GM23248 (cell line): ENCODE data around the gene KMT2B. TPM values are rescaled to one million over a fixed set of nuclear protein-coding genes. Genes with fewer than 3 reads are reported as not detected.
A peak's percentile ranks its signal among the peaks of the same experiment; 100 is the strongest.

ENCODE experiments used
- DNase-seq: peaks from one replicate; pipeline ENCODE4 v3.0.0-alpha.2; 2015
- H2AFZ ChIP-seq: fragments of 200-600 bp; sonication (generic); 2 replicates; pipeline ENCODE4 v1.6.1; 2016; ENCODE audit warnings: antibody characterized with exemption
- H3F3A ChIP-seq: fragments of 200-600 bp; sonication (generic); 2 replicates; pipeline ENCODE4 v1.6.1; 2016; ENCODE audit warnings: mild to moderate bottlenecking, antibody characterized with exemption, mixed run types; ENCODE audit not compliant: insufficient read depth
- H3K27ac ChIP-seq: fragments of 200-600 bp; sonication (generic); 2 replicates; pipeline ENCODE4 v1.5.1; 2016; ENCODE audit warnings: mild to moderate bottlenecking
- H3K27me3 ChIP-seq: fragments of 200-600 bp; sonication (generic); replicated peaks from 2 replicates; pipeline ENCODE4 v1.6.1; 2016; ENCODE audit warnings: mild to moderate bottlenecking; ENCODE audit not compliant: insufficient read depth
- H3K36me3 ChIP-seq: fragments of 200-600 bp; sonication (generic); 2 replicates; pipeline ENCODE4 v1.6.1; 2016; ENCODE audit warnings: low read depth, mild to moderate bottlenecking
- H3K4me1 ChIP-seq: fragments of 200-600 bp; sonication (generic); 2 replicates; pipeline ENCODE4 v1.6.1; 2016; ENCODE audit warnings: mild to moderate bottlenecking; ENCODE audit not compliant: insufficient read depth
- H3K4me2 ChIP-seq: fragments of 200-600 bp; sonication (generic); one replicate; pipeline ENCODE4 v1.6.1; 2016; ENCODE audit warnings: mild to moderate bottlenecking; ENCODE audit not compliant: unreplicated experiment
- H3K4me3 ChIP-seq: fragments of 200-600 bp; sonication (generic); 2 replicates; pipeline ENCODE4 v1.5.1; 2016; ENCODE audit warnings: mild to moderate bottlenecking
- H3K79me2 ChIP-seq: fragments of 200-600 bp; sonication (generic); 2 replicates; pipeline ENCODE4 v1.6.1; 2016; ENCODE audit warnings: mild to moderate bottlenecking; ENCODE audit not compliant: insufficient read depth
- H3K9ac ChIP-seq: fragments of 200-600 bp; sonication (generic); 2 replicates; pipeline ENCODE4 v1.6.1; 2016; ENCODE audit warnings: mild to moderate bottlenecking
- H3K9me2 ChIP-seq: fragments of 200-600 bp; sonication (generic); 2 replicates; pipeline ENCODE4 v1.6.1; 2016; ENCODE audit warnings: mixed run types, mild to moderate bottlenecking, moderate library complexity; ENCODE audit not compliant: insufficient read depth
- H3K9me3 ChIP-seq: fragments of 200-600 bp; sonication (generic); one replicate; pipeline ENCODE4 v1.6.1; 2017; ENCODE audit warnings: low read depth
- H4K20me1 ChIP-seq: fragments of 200-600 bp; sonication (generic); 2 replicates; pipeline ENCODE4 v1.6.0; 2016; ENCODE audit not compliant: insufficient read depth
- EZH2 ChIP-seq: fragments of 200-600 bp; sonication (generic); IDR thresholded peaks from 2 replicates; pipeline ENCODE4 v1.6.1; 2018; ENCODE audit warnings: antibody characterized with exemption, mild to moderate bottlenecking; ENCODE audit not compliant: insufficient read depth, poor library complexity, severe bottlenecking
- EZH2phosphoT487 ChIP-seq: fragments of 200-600 bp; sonication (generic); IDR thresholded peaks from 2 replicates; pipeline ENCODE4 v1.6.1; 2018; ENCODE audit warnings: antibody characterized with exemption, moderate library complexity, mild to moderate bottlenecking, low read depth; ENCODE audit not compliant: insufficient read depth
- WGBS, 2 experiments: methylation state at CpG; one replicate each; pipeline ENCODE4 v1.1.6; 2015 to 2017; ENCODE audit warnings: low lambda C conversion rate in 2 of 2, low coverage in 1 of 2; ENCODE audit errors: missing lambda C conversion rate in 2 of 2; 5-methylcytosine and 5-hydroxymethylcytosine counted together
- in situ Hi-C: fragments of 300-500 bp; cut with MboI; formaldehyde crosslinking; loops from 2 replicates; pipeline ENCODE4 v1.15.0; 2020
- polyA plus RNA-seq: library from polyadenylated mRNA; unstranded; fragments of >200 nt; fragmentation: Nextera tagmentation; extraction: Ambion mirVana; gene quantifications from 2 replicates; pipeline ENCODE4 v1.2.1, GENCODE V29; 2016
- total RNA-seq: library from RNA; depleted of rRNA; stranded (reverse); fragments of >200 nt; shearing (Covaris generic); gene quantifications from 2 replicates; pipeline ENCODE4 v1.2.3, GENCODE V29; 2014

KMT2B gene
- total and polyA plus RNA-seq, 2 experiments from 2014 or later, result 4.1 to 7.5 TPM

DNA sequence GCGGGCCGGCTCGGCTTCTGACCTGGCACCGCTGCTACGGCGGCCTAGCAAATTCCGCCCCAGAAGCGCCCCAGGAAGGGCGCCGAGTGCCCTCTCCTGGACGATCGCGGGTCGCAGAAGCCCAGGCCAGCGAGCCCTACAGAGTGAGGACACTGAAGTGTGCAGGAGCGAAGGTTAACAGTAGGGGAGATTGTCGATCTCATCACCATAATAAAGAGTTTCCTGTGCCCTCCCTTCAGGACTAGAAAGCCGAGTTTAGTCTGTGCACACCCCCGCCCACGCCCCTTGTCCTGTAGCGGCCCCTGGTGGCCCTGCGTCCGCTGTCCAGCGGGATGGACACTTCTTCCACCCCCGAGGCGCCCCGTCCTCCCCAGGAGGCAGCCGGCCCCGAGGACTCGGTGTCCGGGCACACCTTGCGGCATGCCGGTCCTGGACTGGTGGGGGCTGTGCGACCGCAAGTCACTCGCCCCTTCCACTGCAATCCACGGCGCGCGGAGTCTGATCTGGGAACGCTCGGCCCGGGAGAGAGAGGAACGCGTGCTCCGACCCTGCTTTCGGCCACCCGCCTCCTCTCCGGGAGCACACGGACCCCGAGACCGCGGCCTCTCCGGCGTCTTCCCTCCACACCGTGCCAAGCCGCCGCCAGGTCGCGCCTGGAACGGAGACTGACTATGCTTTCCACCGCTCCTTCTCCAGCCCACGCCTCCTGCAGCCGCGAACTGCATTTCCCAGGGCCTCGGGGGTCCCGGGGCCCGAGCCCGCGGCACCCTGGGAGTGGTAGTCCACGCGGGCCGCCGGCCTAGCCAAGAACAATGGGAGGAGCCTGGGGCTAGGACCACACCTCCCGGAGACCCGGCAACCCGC lies 770 bp upstream of the KMT2B start:
- Histone ChIP-seq H3K9me3 (no peaks in the 10 kb centered on the region), H3K36me3 (no peaks in the 10 kb centered on the region), H3K9ac (peak overlapping the region; percentile 74), H3K79me2 (peaks cover 45% of the 10 kb centered on the region), H2AFZ (peak overlapping the region; percentile 90), H3K4me1 (no peaks in the 10 kb centered on the region), H4K20me1 (no peaks in the 10 kb centered on the region), H3K27ac (peak overlapping the region; percentile 38), H3K27me3 (no peaks in the 10 kb centered on the region), H3F3A (no peaks in the 10 kb centered on the region; the same call in 1 of the 2 replicates), H3K9me2 (no peaks in the 10 kb centered on the region), H3K4me2 (peak overlapping the region; percentile 86), H3K4me3 (peak overlapping the region; percentile 82)
- 1 to 3% methylated on average over 56 to 71 of the region's 77 CpGs for WGBS, 2 experiments
- DNase-seq, result peak; percentile 98
- in situ Hi-C loops, result no loop called here
- TF ChIP-seq EZH2phosphoT487 (no peak), EZH2 (no peak)

DNA sequence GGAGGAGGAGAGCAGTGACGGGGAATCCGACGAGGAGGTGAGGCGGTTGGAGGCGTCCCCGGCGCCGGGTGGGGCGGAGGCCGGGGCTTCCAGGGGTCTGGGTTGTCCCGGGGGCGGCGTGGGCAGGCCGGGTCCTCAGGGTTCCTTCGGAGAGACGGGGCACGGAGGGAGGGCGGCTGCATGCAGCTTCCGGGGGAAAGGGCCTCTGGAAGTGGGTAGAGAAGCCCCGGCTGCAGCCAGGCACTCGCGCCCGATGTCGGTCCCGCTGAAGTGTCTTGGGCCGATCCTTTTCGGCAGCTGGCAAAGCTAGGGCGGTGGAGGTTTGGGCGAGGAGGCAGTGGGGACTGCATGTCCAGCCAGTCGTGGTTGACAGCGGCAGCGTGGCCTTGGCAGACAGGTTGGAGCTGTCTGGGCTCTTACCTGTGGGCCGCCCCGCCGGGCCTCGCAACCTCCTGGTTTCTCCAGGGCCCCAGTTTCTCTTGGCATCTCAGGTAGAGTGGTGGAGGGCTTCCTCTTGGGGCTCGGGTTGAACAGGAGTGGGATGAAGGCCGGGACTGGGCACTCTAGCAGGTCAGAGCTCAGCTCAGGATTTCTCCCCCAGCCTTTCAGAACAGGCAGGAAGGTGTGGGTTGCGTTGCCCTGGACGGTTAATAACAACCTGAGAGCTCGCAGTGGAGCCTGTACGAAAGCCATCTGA lies 690 bp downstream of the KMT2B start:
- H3K4me2 ChIP-seq, result peak overlapping the region; percentile 84
- no peaks in the 10 kb centered on the region for H3K4me1 ChIP-seq
- DNase-seq, result peak; percentile 62
- peak overlapping the region; percentile 94 for H3K9ac ChIP-seq
- no peak for TF ChIP-seq EZH2
- TF ChIP-seq EZH2phosphoT487, result no peak
- no peaks in the 10 kb centered on the region for H3K9me2 ChIP-seq
- H3K4me3 ChIP-seq, result peak overlapping the region; percentile 89
- no peaks in the 10 kb centered on the region for H3K9me3 ChIP-seq
- no peaks in the 10 kb centered on the region; the same call in 1 of the 2 replicates for H3F3A ChIP-seq
- H2AFZ ChIP-seq, result 0 out of 2 replicates have a peak overlapping the region, but pooled peaks have one; percentile 4
- in situ Hi-C loops, result no loop called here
- H3K36me3 ChIP-seq, result 0 out of 2 replicates have a peak, but pooled peaks cover 1% of the 10 kb centered on the region
- 2 to 4% methylated on average over 22 to 33 of the region's 42 CpGs for WGBS, 2 experiments
- no peaks in the 10 kb centered on the region for H4K20me1 ChIP-seq
- H3K27me3 ChIP-seq, result no peaks in the 10 kb centered on the region
- H3K79me2 ChIP-seq, result peaks cover 53% of the 10 kb centered on the region
- H3K27ac ChIP-seq, result peak overlapping the region; percentile 77

DNA sequence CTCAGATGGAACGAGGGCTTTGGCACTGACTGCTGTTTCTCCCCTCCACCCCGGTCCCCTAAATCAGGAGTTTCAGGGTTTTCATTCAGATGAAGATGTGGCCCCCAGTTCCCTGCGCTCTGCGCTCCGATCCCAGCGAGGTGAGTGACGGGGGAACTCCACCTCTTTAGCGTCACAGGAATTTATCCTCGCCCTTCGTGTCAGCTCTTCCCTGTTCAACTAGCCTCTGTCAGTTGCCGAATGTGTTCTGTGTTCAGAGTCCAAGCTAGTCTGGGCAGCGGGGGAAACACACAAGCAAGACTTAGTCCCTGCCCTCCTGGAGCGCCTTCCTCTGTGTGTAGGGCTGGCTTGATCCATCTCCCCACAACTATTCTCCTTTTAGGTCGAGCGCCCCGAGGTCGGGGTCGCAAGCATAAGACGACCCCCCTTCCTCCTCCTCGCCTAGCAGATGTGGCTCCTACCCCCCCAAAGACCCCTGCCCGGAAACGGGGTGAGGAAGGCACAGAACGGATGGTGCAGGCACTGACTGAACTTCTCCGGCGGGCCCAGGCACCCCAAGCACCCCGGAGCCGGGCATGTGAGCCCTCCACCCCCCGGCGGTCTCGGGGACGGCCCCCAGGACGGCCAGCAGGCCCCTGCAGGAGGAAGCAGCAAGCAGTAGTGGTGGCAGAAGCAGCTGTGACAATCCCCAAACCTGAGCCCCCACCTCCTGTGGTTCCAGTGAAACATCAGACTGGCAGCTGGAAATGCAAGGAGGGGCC lies 1.8 kb downstream of the KMT2B start:
- no peaks in the 10 kb centered on the region for H3K9me2 ChIP-seq
- peak overlapping the region; percentile 94 for H3K9ac ChIP-seq
- H3K9me3 ChIP-seq, result no peaks in the 10 kb centered on the region
- H3F3A ChIP-seq, result no peaks in the 10 kb centered on the region; the same call in 1 of the 2 replicates
- no peaks in the 10 kb centered on the region for H3K27me3 ChIP-seq
- no peak overlapping the region for H2AFZ ChIP-seq
- H3K79me2 ChIP-seq, result peaks cover 60% of the 10 kb centered on the region
- DNase-seq, result no peak
- H3K27ac ChIP-seq, result no peak overlapping the region
- H3K4me3 ChIP-seq, result peak overlapping the region; percentile 89
- H4K20me1 ChIP-seq, result no peaks in the 10 kb centered on the region
- peak overlapping the region; percentile 84 for H3K4me2 ChIP-seq
- peaks cover 12% of the 10 kb centered on the region; the same call in 1 of the 2 replicates for H3K36me3 ChIP-seq
- in situ Hi-C loops, result no loop called here
- WGBS, 2 experiments, result 81 to 82% methylated on average over 28 to 32 of the region's 32 CpGs
- H3K4me1 ChIP-seq, result no peaks in the 10 kb centered on the region
- TF ChIP-seq EZH2phosphoT487 (no peak), EZH2 (no peak)

DNA sequence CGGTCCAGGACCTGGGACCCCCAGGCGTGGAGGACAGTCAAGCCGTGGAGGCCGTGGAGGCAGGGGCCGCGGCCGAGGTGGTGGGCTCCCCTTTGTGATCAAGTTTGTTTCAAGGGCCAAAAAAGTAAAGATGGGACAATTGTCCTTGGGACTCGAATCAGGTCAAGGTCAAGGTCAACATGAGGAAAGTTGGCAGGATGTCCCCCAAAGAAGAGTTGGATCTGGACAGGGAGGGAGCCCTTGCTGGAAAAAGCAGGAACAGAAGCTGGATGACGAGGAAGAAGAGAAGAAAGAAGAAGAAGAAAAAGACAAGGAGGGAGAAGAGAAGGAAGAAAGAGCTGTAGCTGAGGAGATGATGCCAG lies 2.3 kb downstream of the KMT2B start:
- Histone ChIP-seq H3K36me3 (peaks cover 18% of the 10 kb centered on the region; the same call in 1 of the 2 replicates), H3K27ac (no peak overlapping the region), H3K27me3 (no peaks in the 10 kb centered on the region), H3K79me2 (peaks cover 57% of the 10 kb centered on the region), H3K4me2 (no peak overlapping the region), H3F3A (no peaks in the 10 kb centered on the region; the same call in 1 of the 2 replicates), H3K9me2 (no peaks in the 10 kb centered on the region), H2AFZ (no peak overlapping the region), H4K20me1 (no peaks in the 10 kb centered on the region), H3K9me3 (no peaks in the 10 kb centered on the region), H3K9ac (0 out of 2 replicates have a peak overlapping the region, but pooled peaks have one; percentile 94), H3K4me3 (no peak overlapping the region), H3K4me1 (no peaks in the 10 kb centered on the region)
- no peak for DNase-seq
- in situ Hi-C loops, result no loop called here
- WGBS, 2 experiments, result 91 to 93% methylated on average over 9 of the region's 9 CpGs
- TF ChIP-seq EZH2phosphoT487 (no peak), EZH2 (no peak)
